Glutamatergic neuron (in vitro differentiated cells): ENCODE data around the gene EGFL8. TPM values are rescaled to one million over a fixed set of nuclear protein-coding genes. Genes with fewer than 3 reads are reported as not detected.
"Not testable (repeated sequence)": the region's sequence is repeated elsewhere in the genome, so short reads cannot be mapped to it uniquely, and the experiment has no call there.

Experiments
- DNase-seq: peaks from one replicate; pipeline ENCODE4 v3.0.0; 2022
- H3K27ac Mint-ChIP-seq: one replicate; pipeline ENCODE4 v1.8.0; 2020; ENCODE audit warnings: mild to moderate bottlenecking, mixed read lengths, inconsistent platforms; ENCODE audit not compliant: unreplicated experiment
- H3K27me3 Mint-ChIP-seq: one replicate; pipeline ENCODE4 v1.8.0; 2020; ENCODE audit warnings: mild to moderate bottlenecking, moderate library complexity, mixed read lengths, inconsistent platforms; ENCODE audit not compliant: unreplicated experiment
- H3K36me3 Mint-ChIP-seq: one replicate; pipeline ENCODE4 v1.8.0; 2020; ENCODE audit warnings: mild to moderate bottlenecking, mixed read lengths, inconsistent platforms; ENCODE audit not compliant: unreplicated experiment
- H3K4me1 Mint-ChIP-seq: one replicate; pipeline ENCODE4 v1.8.0; 2020; ENCODE audit warnings: mild to moderate bottlenecking, low read depth, mixed read lengths, inconsistent platforms; ENCODE audit not compliant: unreplicated experiment
- H3K4me3 Mint-ChIP-seq: one replicate; pipeline ENCODE4 v1.8.0; 2020; ENCODE audit warnings: mild to moderate bottlenecking, mixed read lengths, inconsistent platforms; ENCODE audit not compliant: unreplicated experiment
- H3K9me3 Mint-ChIP-seq: one replicate; pipeline ENCODE4 v1.8.0; 2020; ENCODE audit warnings: mild to moderate bottlenecking, moderate library complexity, mixed read lengths, inconsistent platforms; ENCODE audit not compliant: unreplicated experiment
- total RNA-seq: library from RNA; stranded (reverse); fragmentation: NEBNext Ultra II Directional; extraction: Animal tissue kit (Norgen Biotek cat#: 25700); gene quantifications from one replicate; pipeline ENCODE4 v1.2.1, GENCODE V29; 2021; ENCODE audit not compliant: unreplicated experiment
- TF ChIP-seq, protein P1 (sequence below): fragments of 200-600 bp; sonication (generic); IDR thresholded peaks from one replicate; pipeline ENCODE4 v1.5.0; 2021; ENCODE audit not compliant: partially characterized antibody, unreplicated experiment

EGFL8 gene
- total RNA-seq, 1 donor from 2014 or later: 23.0 TPM

GRCh38 chr6:32132110-32132509 is 32.3 kb upstream of the EGFL8 start:
- H3K36me3 Mint-ChIP-seq: no peaks in the 10 kb centered on the region
- no peak overlapping the region for H3K4me3 Mint-ChIP-seq
- peaks cover 7% of the 10 kb centered on the region for H3K27me3 Mint-ChIP-seq
- no peak for DNase-seq
- peaks cover 8% of the 10 kb centered on the region for H3K9me3 Mint-ChIP-seq
- TF ChIP-seq, protein P1, sequence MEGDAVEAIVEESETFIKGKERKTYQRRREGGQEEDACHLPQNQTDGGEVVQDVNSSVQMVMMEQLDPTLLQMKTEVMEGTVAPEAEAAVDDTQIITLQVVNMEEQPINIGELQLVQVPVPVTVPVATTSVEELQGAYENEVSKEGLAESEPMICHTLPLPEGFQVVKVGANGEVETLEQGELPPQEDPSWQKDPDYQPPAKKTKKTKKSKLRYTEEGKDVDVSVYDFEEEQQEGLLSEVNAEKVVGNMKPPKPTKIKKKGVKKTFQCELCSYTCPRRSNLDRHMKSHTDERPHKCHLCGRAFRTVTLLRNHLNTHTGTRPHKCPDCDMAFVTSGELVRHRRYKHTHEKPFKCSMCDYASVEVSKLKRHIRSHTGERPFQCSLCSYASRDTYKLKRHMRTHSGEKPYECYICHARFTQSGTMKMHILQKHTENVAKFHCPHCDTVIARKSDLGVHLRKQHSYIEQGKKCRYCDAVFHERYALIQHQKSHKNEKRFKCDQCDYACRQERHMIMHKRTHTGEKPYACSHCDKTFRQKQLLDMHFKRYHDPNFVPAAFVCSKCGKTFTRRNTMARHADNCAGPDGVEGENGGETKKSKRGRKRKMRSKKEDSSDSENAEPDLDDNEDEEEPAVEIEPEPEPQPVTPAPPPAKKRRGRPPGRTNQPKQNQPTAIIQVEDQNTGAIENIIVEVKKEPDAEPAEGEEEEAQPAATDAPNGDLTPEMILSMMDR: no peak
- H3K4me1 Mint-ChIP-seq: peaks cover 11% of the 10 kb centered on the region
- H3K27ac Mint-ChIP-seq: no peak overlapping the region

GRCh38 chr6:32133786-32134185 is 30.6 kb upstream of the EGFL8 start:
- no peak for DNase-seq
- H3K4me1 Mint-ChIP-seq: peaks cover 4% of the 10 kb centered on the region
- no peaks in the 10 kb centered on the region for H3K36me3 Mint-ChIP-seq
- H3K9me3 Mint-ChIP-seq: no peaks in the 10 kb centered on the region
- H3K4me3 Mint-ChIP-seq: no peak overlapping the region
- H3K27me3 Mint-ChIP-seq: peaks cover 3% of the 10 kb centered on the region
- no peak overlapping the region for H3K27ac Mint-ChIP-seq
- TF ChIP-seq, protein P1: no peak

GRCh38 chr6:32137454-32137853 is 26.9 kb upstream of the EGFL8 start:
- Mint-ChIP-seq H3K9me3 (no peaks in the 10 kb centered on the region), H3K4me3 (no peak overlapping the region), H3K27ac (no peak overlapping the region), H3K27me3 (peaks cover 14% of the 10 kb centered on the region), H3K4me1 (no peaks in the 10 kb centered on the region), H3K36me3 (no peaks in the 10 kb centered on the region)
- TF ChIP-seq, protein P1: no peak
- no peak for DNase-seq

DNA sequence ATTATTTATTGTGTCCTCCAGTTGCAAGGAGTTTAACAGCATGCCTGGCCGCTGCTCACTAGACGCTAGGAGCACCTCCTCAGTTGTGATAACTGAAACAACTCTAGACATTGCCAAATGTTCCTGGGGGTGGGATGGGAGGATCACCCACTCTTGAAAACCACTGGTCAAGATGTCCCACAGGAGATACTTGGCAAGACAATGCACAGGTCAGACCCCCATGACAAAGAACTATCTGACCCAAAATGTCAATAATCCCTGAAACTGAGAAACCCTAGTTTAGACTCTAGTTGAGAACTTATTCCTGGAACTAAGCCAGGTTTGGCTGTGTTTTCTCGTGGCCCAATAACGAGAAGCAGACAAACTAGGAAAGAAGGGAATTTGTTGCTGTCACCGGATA is 24.8 kb upstream of the EGFL8 start:
- no peak for DNase-seq
- H3K36me3 Mint-ChIP-seq: no peaks in the 10 kb centered on the region
- H3K27me3 Mint-ChIP-seq: peaks cover 14% of the 10 kb centered on the region
- TF ChIP-seq, protein P1: no peak
- H3K9me3 Mint-ChIP-seq: no peaks in the 10 kb centered on the region
- H3K4me3 Mint-ChIP-seq: no peak overlapping the region
- no peak overlapping the region for H3K27ac Mint-ChIP-seq
- no peaks in the 10 kb centered on the region for H3K4me1 Mint-ChIP-seq

DNA sequence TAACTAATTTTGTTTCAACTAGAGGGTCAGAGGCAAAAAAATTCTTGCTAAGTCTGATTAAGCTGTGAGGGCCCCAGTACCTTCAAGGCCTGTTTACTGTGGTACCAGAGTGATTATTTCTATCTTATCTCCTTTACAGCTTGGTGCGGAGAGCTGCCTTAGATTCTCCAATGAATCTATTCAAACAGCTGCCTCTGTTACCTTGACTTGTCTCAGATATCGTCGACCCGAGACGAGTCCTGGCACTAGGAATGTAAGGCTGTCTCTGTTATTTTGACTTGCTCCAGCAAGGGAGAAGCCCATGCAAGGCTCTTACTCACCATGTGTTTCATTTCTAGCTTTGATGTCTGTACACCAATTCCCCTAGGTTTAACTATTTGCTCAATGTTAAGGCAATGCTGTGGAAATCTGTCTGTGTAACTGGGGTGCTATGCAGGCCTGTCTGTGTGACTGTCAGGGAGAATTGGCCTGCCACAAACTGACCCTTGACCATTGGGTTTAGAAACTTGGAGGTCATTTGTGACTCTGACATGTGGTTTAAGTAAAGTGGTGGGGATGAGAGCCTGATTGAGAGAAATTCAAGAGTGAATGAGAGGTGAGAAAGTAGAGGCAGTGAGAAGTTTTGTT is 23.9 kb upstream of the EGFL8 start:
- H3K4me3 Mint-ChIP-seq: no peak overlapping the region
- H3K36me3 Mint-ChIP-seq: no peaks in the 10 kb centered on the region

DNA sequence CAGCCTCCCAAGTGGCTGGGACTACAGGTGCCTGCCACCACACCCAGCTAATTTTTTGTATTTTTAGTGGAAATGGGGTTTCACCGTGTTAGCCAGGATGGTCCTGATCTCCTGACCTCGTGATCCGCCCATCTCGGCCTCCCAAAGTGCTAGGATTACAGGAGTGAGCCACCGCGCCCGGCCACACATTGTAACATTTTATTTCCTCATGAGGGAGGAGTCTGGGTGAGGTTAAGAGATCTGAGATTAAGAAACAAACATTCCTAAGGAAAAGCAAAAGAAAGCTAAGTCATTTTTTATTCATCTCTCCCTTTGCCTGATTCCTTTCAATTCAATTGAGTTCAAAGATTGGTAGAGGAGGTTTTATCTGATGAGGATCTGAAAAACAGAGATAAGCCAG is 20.2 kb upstream of the EGFL8 start:
- H3K27ac Mint-ChIP-seq, DNase-seq, H3K36me3 Mint-ChIP-seq, H3K4me1 Mint-ChIP-seq, H3K9me3 Mint-ChIP-seq, H3K4me3 Mint-ChIP-seq: not testable (repeated sequence)
- H3K27me3 Mint-ChIP-seq: peaks cover 22% of the 10 kb centered on the region

More for the DNA sequence above, 23.9 kb upstream of the EGFL8 start:
- Mint-ChIP-seq H3K27me3 (peaks cover 14% of the 10 kb centered on the region), H3K4me1 (no peaks in the 10 kb centered on the region), H3K27ac (no peak overlapping the region), H3K9me3 (no peaks in the 10 kb centered on the region)
- TF ChIP-seq, protein P1: no peak
- DNase-seq: no peak
